ENCODE data around the gene PPP1R14C. TPM values are rescaled to one million over a fixed set of nuclear protein-coding genes. Genes with fewer than 3 reads are reported as not detected.

Gene PPP1R14C
- total and polyA plus RNA-seq, 8 donors, result 0.09 to 7.3 (median 0.74) TPM

DNA sequence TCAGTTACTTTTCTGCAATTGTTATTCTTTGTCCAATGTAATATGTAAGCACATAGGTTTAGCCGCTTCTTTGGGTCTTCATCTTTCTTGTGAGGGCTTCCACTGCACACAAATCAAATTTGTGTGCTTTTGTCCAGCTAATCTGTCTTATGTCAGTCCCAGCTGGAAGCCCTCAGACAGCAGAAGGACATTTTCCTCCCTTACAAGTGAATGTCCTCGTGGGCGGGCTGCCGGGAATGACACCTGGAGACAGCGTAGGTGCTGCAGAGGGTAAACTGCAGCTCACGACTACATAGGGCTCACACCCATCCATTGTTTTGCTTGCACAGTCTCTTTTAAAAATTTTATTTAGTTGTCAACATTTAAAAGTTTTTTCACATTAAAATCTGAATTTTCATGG, 24.6 kb upstream of the PPP1R14C start:
- no peaks in the 10 kb centered on the region for H3K9me3 ChIP-seq
- no peak overlapping the region for H3K4me3 ChIP-seq
- H3K4me1 ChIP-seq, result no peaks in the 10 kb centered on the region
- FAIRE-seq, result no peak
- H3K36me3 ChIP-seq, result no peaks in the 10 kb centered on the region
- no peak overlapping the region for H3K27ac ChIP-seq
- H3K27me3 ChIP-seq, result no peaks in the 10 kb centered on the region
- intact Hi-C loops (cut with DNase I), result no loop called here
- TF ChIP-seq, protein P1, sequence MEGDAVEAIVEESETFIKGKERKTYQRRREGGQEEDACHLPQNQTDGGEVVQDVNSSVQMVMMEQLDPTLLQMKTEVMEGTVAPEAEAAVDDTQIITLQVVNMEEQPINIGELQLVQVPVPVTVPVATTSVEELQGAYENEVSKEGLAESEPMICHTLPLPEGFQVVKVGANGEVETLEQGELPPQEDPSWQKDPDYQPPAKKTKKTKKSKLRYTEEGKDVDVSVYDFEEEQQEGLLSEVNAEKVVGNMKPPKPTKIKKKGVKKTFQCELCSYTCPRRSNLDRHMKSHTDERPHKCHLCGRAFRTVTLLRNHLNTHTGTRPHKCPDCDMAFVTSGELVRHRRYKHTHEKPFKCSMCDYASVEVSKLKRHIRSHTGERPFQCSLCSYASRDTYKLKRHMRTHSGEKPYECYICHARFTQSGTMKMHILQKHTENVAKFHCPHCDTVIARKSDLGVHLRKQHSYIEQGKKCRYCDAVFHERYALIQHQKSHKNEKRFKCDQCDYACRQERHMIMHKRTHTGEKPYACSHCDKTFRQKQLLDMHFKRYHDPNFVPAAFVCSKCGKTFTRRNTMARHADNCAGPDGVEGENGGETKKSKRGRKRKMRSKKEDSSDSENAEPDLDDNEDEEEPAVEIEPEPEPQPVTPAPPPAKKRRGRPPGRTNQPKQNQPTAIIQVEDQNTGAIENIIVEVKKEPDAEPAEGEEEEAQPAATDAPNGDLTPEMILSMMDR (IDR thresholded peaks at IDR 0.05), result no peak
- no peak for DNase-seq
- WGBS, 2 donors, result 57 to 84% methylated on average over 6 of the region's 6 CpGs
- ATAC-seq, result no peak

DNA sequence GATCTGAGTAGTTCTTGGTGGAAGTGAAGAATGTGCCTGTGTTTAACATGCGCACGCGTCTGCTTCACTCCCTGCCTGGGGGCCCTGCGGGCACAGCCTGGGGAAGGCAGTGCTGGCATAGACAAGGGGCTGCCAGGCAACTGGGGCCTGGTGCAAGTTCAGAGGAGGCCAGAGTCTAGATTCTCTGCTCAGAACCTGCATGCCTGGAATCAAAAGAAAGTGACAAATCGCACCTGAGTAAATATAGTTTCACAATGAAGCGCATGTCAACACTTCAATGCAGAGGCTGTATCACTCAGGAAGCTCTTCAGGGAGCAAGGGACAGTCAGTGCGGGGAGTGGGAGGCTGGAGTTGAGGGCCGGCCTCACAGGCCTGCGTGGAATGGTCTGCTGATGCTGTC, 24.2 kb upstream of the PPP1R14C start:
- H3K27ac ChIP-seq, result no peak overlapping the region
- peak in 2 of 4 donors; percentile 41 to 55 for ATAC-seq
- TF ChIP-seq, protein P1 (IDR thresholded peaks at IDR 0.05), result no peak
- FAIRE-seq, result no peak
- no peak overlapping the region for H3K4me3 ChIP-seq
- no peaks in the 10 kb centered on the region for H3K36me3 ChIP-seq
- DNase-seq, result no peak
- no peaks in the 10 kb centered on the region for H3K4me1 ChIP-seq
- intact Hi-C loops (cut with DNase I), result no loop called here
- no peaks in the 10 kb centered on the region for H3K9me3 ChIP-seq
- H3K27me3 ChIP-seq, result no peaks in the 10 kb centered on the region
- 59 to 61% methylated on average over 9 of the region's 9 CpGs for WGBS, 2 donors

DNA sequence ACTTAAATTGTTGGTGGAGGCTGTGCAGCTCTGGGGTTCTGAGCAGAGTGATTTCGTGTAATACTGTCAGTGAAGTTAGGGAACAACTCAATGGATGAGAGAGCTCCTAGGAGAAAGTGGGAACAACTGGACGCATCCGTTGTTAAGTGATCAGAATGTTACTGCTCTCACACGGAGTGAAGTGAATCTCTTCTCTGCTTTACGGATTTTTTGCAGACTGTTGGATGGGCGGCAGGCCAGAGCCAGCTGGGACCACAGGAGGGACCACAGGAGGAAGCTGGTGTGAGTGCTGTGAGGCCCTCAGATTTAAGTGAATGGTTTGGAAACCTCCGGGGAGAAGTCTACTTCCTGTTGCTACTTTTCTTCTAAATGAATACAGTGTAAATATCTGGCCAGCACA, 23.7 kb upstream of the PPP1R14C start:
- no peak for DNase-seq
- Histone ChIP-seq H3K4me1 (no peaks in the 10 kb centered on the region), H3K27ac (no peak overlapping the region), H3K4me3 (no peak overlapping the region), H3K36me3 (no peaks in the 10 kb centered on the region), H3K27me3 (no peaks in the 10 kb centered on the region), H3K9me3 (no peaks in the 10 kb centered on the region)
- intact Hi-C loops (cut with DNase I), result no loop called here
- TF ChIP-seq, protein P1 (IDR thresholded peaks at IDR 0.05), result no peak
- peak in 2 of 4 donors; percentile 28 to 35 for ATAC-seq
- FAIRE-seq, result no peak
- 51 to 60% methylated on average over 7 of the region's 7 CpGs for WGBS, 2 donors

DNA sequence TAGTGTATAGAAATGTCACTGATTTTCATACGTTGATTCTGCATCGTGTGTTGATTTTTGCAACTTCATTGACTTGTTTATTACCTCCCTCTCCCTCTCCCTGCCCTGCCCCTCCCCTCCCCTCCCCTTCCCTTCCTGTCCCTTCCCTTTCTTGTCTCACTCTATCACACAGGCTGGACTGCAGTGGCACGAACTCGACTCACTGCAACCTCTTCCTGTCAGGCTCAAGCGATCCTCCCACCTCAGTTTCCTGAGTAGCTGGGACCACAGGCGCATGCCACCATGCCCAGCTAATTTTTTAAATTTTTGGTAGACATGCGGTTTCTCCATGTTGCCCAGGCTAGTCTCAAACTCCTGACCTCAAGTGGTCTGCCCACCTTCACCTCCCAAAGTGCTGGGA, 19.2 kb upstream of the PPP1R14C start:
- Histone ChIP-seq H3K27ac (no peak overlapping the region), H3K4me3 (no peak overlapping the region), H3K27me3 (no peaks in the 10 kb centered on the region), H3K9me3 (no peaks in the 10 kb centered on the region), H3K4me1 (no peaks in the 10 kb centered on the region), H3K36me3 (no peaks in the 10 kb centered on the region)
- DNase-seq (no peak), FAIRE-seq (no peak), ATAC-seq (no peak)
- WGBS, 2 donors, result 60 to 75% methylated on average over 7 of the region's 7 CpGs
- intact Hi-C loops (cut with DNase I), result no loop called here
- TF ChIP-seq, protein P1 (IDR thresholded peaks at IDR 0.05), result no peak

DNA sequence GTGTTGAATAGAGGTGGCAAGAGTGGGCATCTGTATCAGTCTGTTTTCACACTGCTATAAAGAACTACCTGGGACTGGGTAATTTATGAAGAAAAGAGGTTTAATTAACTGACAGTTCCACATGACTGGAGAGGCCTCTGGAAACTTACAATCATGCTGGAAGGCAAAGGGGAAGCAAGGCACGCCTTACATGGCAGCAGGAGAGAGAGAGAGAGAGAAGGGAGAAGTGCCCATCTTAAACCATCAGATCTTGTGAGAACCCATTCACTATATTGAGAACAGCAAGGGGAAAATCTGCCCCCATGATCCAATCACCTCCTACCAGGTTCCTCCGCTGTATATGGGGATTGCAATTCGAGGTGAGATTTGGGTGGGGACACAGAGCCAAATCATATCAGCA, 18.6 kb upstream of the PPP1R14C start:
- Histone ChIP-seq H3K4me1 (no peaks in the 10 kb centered on the region), H3K36me3 (no peaks in the 10 kb centered on the region), H3K27ac (no peak overlapping the region), H3K9me3 (no peaks in the 10 kb centered on the region), H3K4me3 (no peak overlapping the region), H3K27me3 (no peaks in the 10 kb centered on the region)
- FAIRE-seq (no peak), ATAC-seq (no peak), DNase-seq (no peak)
- intact Hi-C loops (cut with DNase I), result no loop called here
- 87 to 91% methylated on average over 3 of the region's 3 CpGs for WGBS, 2 donors
- TF ChIP-seq, protein P1 (IDR thresholded peaks at IDR 0.05), result no peak
